ENCODE data around the gene GATA5. TPM values are rescaled to one million over a fixed set of nuclear protein-coding genes. Genes with fewer than 3 reads are reported as not detected.

Gene GATA5
- polyA plus RNA-seq, 1 of the 3 experiments (the other 2 are of a cell fraction) = not detected

- ChIA-PET POLR2A (no interaction called here), CTCF (interaction anchor here (0.9 to 1.1 kb wide), 2 partner anchors 9 to 12 kb away, joined by 4 to 6 read pairs; no protein-coding TSS in a partner anchor)
- Histone ChIP-seq H3F3A (replicated peaks; ENCODE audit: insufficient read depth) (no peaks in the 10 kb centered on the region), H3K4me2 (no peak overlapping the region), H3K36me3 (replicated peaks in 1 of 2; ENCODE audit: control insufficient read depth in 1 of 2, insufficient read depth in 2 of 2, low read length in 1 of 2) (no peaks in the 10 kb centered on the region), H3K79me2 (ENCODE audit: insufficient read depth) (no peaks in the 10 kb centered on the region), H4K20me1 (ENCODE audit: insufficient read depth) (no peaks in the 10 kb centered on the region), H3K27ac (ENCODE audit: low read depth in 2 of 2, low read length in 1 of 2) (no peak overlapping the region), H3K9me3 (no peaks in the 10 kb centered on the region), H3K27me3 (ENCODE audit: insufficient read depth) (peaks cover 17% of the 10 kb centered on the region; the same call in 1 of the 2 replicates), H3K4me3 (ENCODE audit: low read depth in 2 of 2, low read length in 1 of 2) (no peak overlapping the region), H2AFZ (ENCODE audit: low read depth) (no peak overlapping the region), H3K9me2 (no peaks in the 10 kb centered on the region), H3K4me1 (ENCODE audit: control insufficient read depth in 1 of 2, insufficient read depth in 2 of 2, low read depth in 1 of 2, low read length in 1 of 2) (no peaks in the 10 kb centered on the region; a peak in 1 of 4 replicates), H3K9ac (no peak overlapping the region)
- WGBS (ENCODE audit: low lambda C conversion rate) = 28% methylated on average over 6 of the region's 14 CpGs
- TF ChIP-seq GATA2 (CRISPR knock-in tag; IDR thresholded peaks at IDR 0.05) (peak; percentile 15; the same call in 1 of the 2 replicates), MXI1 (IDR thresholded peaks at IDR 0.05; ENCODE audit: low read depth, low read length) (no peak)
- DNase-seq = peak; percentile 75
Measured at GRCh38 chr20:62487561-62488354, 12.0 kb upstream of the GATA5 start.

DNA sequence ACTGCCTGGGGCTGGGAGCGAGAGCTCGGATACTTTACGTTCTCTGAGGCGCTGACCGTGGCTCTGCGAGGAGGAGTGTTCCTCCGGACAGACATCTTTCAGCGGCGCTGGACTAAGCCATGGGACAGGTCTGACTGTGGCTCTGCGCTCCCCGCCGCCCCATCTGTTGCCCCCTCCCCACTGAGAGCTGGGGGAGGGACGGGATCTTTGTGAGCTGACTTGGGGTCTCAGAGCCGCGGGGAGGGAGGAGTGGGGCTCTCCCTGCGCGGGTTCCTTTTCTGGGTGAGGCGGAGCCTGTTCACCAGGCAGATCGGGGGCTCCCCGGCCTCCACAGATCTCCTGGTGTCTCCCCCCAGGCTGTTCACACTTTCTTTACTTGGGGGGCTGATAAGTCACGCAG lies 11.3 kb upstream of the GATA5 start:
- H3K9me3 ChIP-seq = no peaks in the 10 kb centered on the region
- peaks cover 17% of the 10 kb centered on the region; the same call in 1 of the 2 replicates for H3K27me3 ChIP-seq (ENCODE audit: insufficient read depth)
- H3K27ac ChIP-seq (ENCODE audit: low read depth in 2 of 2, low read length in 1 of 2) = no peak overlapping the region
- CTCF ChIA-PET = interaction anchor here (2.7 kb wide), 1 partner anchor 13 kb away, joined by 9 read pairs; no protein-coding TSS in a partner anchor
- no peak overlapping the region for H3K4me3 ChIP-seq (ENCODE audit: low read depth in 2 of 2, low read length in 1 of 2)
- no peak overlapping the region for H2AFZ ChIP-seq (ENCODE audit: low read depth)
- H3K4me2 ChIP-seq = no peak overlapping the region
- no peaks in the 10 kb centered on the region for H3K36me3 ChIP-seq (replicated peaks in 1 of 2; ENCODE audit: control insufficient read depth in 1 of 2, insufficient read depth in 2 of 2, low read length in 1 of 2)
- no peak overlapping the region for H3K9ac ChIP-seq
- TF ChIP-seq SIN3A (IDR thresholded peaks at IDR 0.05; ENCODE audit: borderline replicate concordance, low read depth, low read length) = no peak
- no peak for TF ChIP-seq POLR2AphosphoS5 (IDR thresholded peaks at IDR 0.05; ENCODE audit: low read depth, low read length)
- TF ChIP-seq, protein P1, sequence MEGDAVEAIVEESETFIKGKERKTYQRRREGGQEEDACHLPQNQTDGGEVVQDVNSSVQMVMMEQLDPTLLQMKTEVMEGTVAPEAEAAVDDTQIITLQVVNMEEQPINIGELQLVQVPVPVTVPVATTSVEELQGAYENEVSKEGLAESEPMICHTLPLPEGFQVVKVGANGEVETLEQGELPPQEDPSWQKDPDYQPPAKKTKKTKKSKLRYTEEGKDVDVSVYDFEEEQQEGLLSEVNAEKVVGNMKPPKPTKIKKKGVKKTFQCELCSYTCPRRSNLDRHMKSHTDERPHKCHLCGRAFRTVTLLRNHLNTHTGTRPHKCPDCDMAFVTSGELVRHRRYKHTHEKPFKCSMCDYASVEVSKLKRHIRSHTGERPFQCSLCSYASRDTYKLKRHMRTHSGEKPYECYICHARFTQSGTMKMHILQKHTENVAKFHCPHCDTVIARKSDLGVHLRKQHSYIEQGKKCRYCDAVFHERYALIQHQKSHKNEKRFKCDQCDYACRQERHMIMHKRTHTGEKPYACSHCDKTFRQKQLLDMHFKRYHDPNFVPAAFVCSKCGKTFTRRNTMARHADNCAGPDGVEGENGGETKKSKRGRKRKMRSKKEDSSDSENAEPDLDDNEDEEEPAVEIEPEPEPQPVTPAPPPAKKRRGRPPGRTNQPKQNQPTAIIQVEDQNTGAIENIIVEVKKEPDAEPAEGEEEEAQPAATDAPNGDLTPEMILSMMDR (IDR thresholded peaks at IDR 0.05) = no peak
- 69% methylated on average over 21 of the region's 21 CpGs for WGBS (ENCODE audit: low lambda C conversion rate)
- H3F3A ChIP-seq (replicated peaks; ENCODE audit: insufficient read depth) = no peaks in the 10 kb centered on the region
- no peaks in the 10 kb centered on the region for H4K20me1 ChIP-seq (ENCODE audit: insufficient read depth)
- no peak for DNase-seq
- no peaks in the 10 kb centered on the region for H3K9me2 ChIP-seq
- H3K4me1 ChIP-seq (ENCODE audit: control insufficient read depth in 1 of 2, insufficient read depth in 2 of 2, low read depth in 1 of 2, low read length in 1 of 2) = no peaks in the 10 kb centered on the region; a peak in 1 of 4 replicates
- H3K79me2 ChIP-seq (ENCODE audit: insufficient read depth) = no peaks in the 10 kb centered on the region
- POLR2A ChIA-PET = no interaction called here

GRCh38 chr20:62486484-62486883 lies 10.7 kb upstream of the GATA5 start:
- H4K20me1 ChIP-seq (ENCODE audit: insufficient read depth) = no peaks in the 10 kb centered on the region
- H3K9ac ChIP-seq = no peak overlapping the region
- no peaks in the 10 kb centered on the region for H3F3A ChIP-seq (replicated peaks; ENCODE audit: insufficient read depth)
- no peaks in the 10 kb centered on the region for H3K9me3 ChIP-seq
- POLR2A ChIA-PET = no interaction called here
- no peak overlapping the region for H2AFZ ChIP-seq (ENCODE audit: low read depth)
- no peak for DNase-seq
- H3K4me3 ChIP-seq (ENCODE audit: low read depth in 2 of 2, low read length in 1 of 2) = no peak overlapping the region
- H3K4me2 ChIP-seq = no peak overlapping the region
- H3K27me3 ChIP-seq (ENCODE audit: insufficient read depth) = peaks cover 17% of the 10 kb centered on the region; the same call in 1 of the 2 replicates
- no peak overlapping the region for H3K27ac ChIP-seq (ENCODE audit: low read depth in 2 of 2, low read length in 1 of 2)
- H3K9me2 ChIP-seq = no peaks in the 10 kb centered on the region
- no peaks in the 10 kb centered on the region for H3K36me3 ChIP-seq (replicated peaks in 1 of 2; ENCODE audit: control insufficient read depth in 1 of 2, insufficient read depth in 2 of 2, low read length in 1 of 2)
- H3K4me1 ChIP-seq (ENCODE audit: control insufficient read depth in 1 of 2, insufficient read depth in 2 of 2, low read depth in 1 of 2, low read length in 1 of 2) = no peaks in the 10 kb centered on the region; a peak in 1 of 4 replicates
- WGBS (ENCODE audit: low lambda C conversion rate) = 73% methylated on average over 4 of the region's 13 CpGs
- CTCF ChIA-PET = interaction anchor here (2.0 to 2.7 kb wide), 2 partner anchors 13 to 76 kb away, joined by 5 to 9 read pairs; no protein-coding TSS in a partner anchor
- no peaks in the 10 kb centered on the region for H3K79me2 ChIP-seq (ENCODE audit: insufficient read depth)
- TF ChIP-seq, protein P2, sequence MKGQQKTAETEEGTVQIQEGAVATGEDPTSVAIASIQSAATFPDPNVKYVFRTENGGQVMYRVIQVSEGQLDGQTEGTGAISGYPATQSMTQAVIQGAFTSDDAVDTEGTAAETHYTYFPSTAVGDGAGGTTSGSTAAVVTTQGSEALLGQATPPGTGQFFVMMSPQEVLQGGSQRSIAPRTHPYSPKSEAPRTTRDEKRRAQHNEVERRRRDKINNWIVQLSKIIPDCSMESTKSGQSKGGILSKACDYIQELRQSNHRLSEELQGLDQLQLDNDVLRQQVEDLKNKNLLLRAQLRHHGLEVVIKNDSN (IDR thresholded peaks at IDR 0.05; ENCODE audit: borderline replicate concordance, low read depth) = no peak
- TF ChIP-seq SIN3A (IDR thresholded peaks at IDR 0.05; ENCODE audit: borderline replicate concordance, low read depth, low read length) (no peak), MEF2A (IDR thresholded peaks at IDR 0.05; ENCODE audit: borderline replicate concordance, low read depth) (no peak), RXRA (IDR thresholded peaks at IDR 0.05; ENCODE audit: borderline replicate concordance, low read depth) (no peak), GATA2 (CRISPR knock-in tag; IDR thresholded peaks at IDR 0.05) (no peak), REST (IDR thresholded peaks at IDR 0.05; ENCODE audit: low read depth, low read length) (no peak)
- TF ChIP-seq, protein P1 (IDR thresholded peaks at IDR 0.05) = no peak
